OCI-LY3 (cell line): ENCODE measurements around the gene ZNF407.

Experiments
- EZH2phosphoT487 ChIP-seq: fragments of 200-600 bp; shearing (Covaris generic); IDR thresholded peaks from 2 replicates; pipeline ENCODE4 v1.6.1; 2018; ENCODE audit warnings: antibody characterized with exemption, mixed run types, low read depth
- TF ChIP-seq, protein P1 (sequence below): fragments of 200-600, 300-600 bp; sonication (generic); IDR thresholded peaks from 2 replicates; pipeline ENCODE4 v1.5.1; 2014; ENCODE audit warnings: antibody characterized with exemption, low read length, low read depth

GRCh38 chr18:74692367-74693013 is 94.8 kb downstream of the ZNF407 start:
- TF ChIP-seq, protein P1, sequence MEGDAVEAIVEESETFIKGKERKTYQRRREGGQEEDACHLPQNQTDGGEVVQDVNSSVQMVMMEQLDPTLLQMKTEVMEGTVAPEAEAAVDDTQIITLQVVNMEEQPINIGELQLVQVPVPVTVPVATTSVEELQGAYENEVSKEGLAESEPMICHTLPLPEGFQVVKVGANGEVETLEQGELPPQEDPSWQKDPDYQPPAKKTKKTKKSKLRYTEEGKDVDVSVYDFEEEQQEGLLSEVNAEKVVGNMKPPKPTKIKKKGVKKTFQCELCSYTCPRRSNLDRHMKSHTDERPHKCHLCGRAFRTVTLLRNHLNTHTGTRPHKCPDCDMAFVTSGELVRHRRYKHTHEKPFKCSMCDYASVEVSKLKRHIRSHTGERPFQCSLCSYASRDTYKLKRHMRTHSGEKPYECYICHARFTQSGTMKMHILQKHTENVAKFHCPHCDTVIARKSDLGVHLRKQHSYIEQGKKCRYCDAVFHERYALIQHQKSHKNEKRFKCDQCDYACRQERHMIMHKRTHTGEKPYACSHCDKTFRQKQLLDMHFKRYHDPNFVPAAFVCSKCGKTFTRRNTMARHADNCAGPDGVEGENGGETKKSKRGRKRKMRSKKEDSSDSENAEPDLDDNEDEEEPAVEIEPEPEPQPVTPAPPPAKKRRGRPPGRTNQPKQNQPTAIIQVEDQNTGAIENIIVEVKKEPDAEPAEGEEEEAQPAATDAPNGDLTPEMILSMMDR: no peak
- no peak for TF ChIP-seq EZH2phosphoT487
